ENCODE results near the gene OPN1MW2.
"Not testable (repeated sequence)": the region's sequence is repeated elsewhere in the genome, so short reads cannot be mapped to it uniquely, and the experiment has no call there.

- TF ChIP-seq CTCF, POLR2AphosphoS5 (IDR thresholded peaks at IDR 0.05): not testable (repeated sequence)
These were observed 26.7 kb upstream of the OPN1MW2 start for GRCh38 chrX:154192846-154193245.

Measured in upper lobe of left lung (tissue), 4 donors.